T1000 (cell line): ENCODE data around the gene FBXL20.
A peak's percentile ranks its signal among the peaks of the same experiment; 100 is the strongest.
"Not testable (repeated sequence)": the region's sequence is repeated elsewhere in the genome, so short reads cannot be mapped to it uniquely, and the experiment has no call there.

Experiments
- DNase-seq: peaks from one replicate; lab custom pipeline; 2025; ENCODE audit warnings: mixed read lengths; lab: John Stamatoyannopoulos, UW

FBXL20 gene

GRCh38 chr17:39250076-39250475 is 151.3 kb downstream of the FBXL20 start:
- not testable (repeated sequence) for DNase-seq

DNA sequence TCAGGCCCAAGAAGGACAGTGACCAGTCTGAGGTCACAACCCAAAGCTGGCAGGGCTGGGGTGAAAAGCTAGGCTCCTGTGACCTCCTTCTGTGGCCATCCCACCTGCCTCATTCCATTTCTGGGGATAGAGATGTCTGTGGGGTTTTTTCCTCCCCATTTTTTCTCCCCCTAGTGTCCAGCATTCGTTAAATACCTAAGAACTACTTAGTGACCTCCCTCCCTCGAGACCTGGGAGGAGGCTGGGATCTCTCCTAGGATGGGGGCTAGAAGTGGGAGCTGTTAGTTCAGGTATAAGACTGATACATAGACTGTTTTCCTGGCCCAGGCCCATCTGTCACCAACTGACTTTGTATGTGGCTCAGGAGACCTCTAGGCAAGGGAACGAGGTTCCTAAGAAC is 155.2 kb downstream of the FBXL20 start:
- DNase-seq = no peak

GRCh38 chr17:39244600-39245570 is 156.5 kb downstream of the FBXL20 start:
- DNase-seq = peak; percentile 74

GRCh38 chr17:39244016-39244599 is 157.3 kb downstream of the FBXL20 start:
- no peak for DNase-seq

DNA sequence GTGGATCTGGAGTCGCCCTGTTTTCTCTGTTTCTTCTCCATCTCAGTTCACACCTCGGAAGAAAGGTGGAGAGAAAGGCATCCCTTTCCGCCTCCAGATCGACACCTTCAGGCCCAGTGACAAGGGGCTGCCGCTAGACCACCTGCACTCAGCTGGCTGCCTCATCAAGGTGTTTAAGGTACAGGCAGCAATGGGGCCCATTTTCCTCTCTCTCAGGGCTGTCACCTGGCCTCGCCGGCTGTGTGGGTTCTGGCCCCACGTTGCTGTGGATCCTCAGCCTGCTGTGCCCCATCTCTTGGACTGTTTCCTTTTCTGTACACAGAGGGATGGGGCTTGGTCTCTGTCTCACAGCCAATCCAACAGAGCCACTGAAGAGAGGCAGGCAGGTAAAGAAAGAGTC is 158.3 kb downstream of the FBXL20 start:
- no peak for DNase-seq

DNA sequence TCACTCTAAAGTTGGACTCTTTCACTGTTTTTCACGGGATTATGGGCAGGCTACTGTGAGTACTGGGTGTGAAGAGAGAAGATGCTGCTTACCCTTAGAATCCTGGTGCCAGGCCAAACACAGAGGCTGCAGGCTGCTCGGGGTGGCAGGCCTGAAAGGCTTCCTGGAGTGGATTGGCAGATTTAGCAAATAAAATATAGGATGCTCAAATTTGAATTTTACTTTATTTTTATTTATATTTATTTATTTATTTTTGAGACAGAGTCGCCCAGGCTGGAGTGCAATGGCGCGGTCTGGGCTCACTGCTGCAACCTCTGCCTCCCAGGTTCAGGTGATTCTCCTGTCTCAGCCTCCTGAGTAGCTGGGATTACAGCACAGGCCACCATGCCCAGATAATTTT is 160.8 kb downstream of the FBXL20 start:
- no peak for DNase-seq

- no peak for DNase-seq
These were observed 161.6 kb downstream of the FBXL20 start for GRCh38 chr17:39239640-39240314.

- DNase-seq = peak; percentile 46
These were observed 163.0 kb downstream of the FBXL20 start for GRCh38 chr17:39238311-39238972.

- DNase-seq = no peak
These were observed 163.8 kb downstream of the FBXL20 start for GRCh38 chr17:39237586-39237985.

DNA sequence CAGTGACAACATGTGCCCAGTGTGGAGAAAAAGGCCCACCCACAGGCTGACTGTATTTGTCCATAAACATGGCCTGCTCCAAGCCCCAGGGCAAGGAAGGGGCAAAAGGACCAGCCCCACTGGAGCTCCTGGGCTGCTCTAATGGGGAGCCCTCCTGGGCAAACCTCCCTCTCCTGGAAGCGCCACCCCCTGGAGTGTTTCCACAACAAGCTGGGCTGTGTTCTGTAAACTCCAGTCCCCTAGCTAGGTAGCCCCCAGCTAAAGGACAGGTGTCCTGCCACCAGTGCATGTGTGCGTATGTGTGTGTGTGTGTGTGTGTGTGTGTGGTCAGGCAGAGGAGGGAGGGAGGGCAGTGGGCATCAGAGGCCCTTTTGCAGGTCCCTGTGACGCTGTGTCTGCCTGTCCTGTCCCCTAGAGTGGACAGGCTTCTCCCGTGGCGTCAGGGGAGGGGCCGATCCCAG is 164.4 kb downstream of the FBXL20 start:
- DNase-seq = no peak

DNA sequence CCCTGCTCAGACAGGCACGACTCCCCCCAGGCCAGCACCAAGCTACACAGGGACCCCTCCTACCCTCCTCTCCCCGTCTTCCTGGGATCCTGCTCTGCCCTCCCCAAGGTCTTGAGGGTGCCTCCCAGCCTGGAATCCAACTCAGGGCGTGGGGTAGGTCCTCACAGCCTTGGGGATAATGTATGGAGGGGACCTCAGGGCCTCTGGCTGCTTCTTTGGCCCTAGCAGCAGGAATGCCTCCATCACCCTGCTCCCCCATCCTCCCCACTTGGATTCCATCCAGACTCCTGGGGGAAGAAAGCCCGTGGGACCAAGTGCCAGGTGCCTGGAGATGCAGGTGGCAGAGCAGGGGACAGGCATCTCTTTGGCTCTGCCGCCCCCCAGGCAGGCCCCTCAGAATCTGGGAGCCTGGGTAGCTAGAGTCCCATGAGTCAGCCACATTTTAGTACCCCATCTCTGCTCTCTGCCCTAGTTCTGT is 164.9 kb downstream of the FBXL20 start:
- no peak for DNase-seq

GRCh38 chr17:39235555-39236449 is 165.6 kb downstream of the FBXL20 start:
- DNase-seq = no peak

- DNase-seq = peak; percentile 27
These were observed 169.6 kb downstream of the FBXL20 start for GRCh38 chr17:39231591-39232551.

- no peak for DNase-seq
These were observed 170.3 kb downstream of the FBXL20 start for GRCh38 chr17:39231091-39231561.

DNA sequence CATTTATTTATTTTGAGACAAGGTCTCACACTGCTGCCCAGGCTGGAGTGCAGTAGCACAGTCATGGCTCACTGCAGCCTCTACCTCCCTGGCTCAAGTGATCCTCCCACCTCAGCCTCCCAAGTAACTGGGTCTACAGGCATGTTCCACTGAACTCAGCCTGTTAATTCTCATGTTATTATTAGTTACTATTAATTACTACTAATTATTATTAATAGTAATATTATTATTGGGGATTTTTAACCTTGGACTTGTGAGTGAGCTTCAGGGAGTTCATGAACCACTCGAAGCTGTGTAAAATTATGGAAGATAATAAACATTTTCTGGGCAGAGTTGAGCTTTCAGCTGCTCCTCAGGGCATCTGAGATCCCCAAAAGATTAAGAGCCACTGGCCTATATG is 171.1 kb downstream of the FBXL20 start:
- no peak for DNase-seq

DNA sequence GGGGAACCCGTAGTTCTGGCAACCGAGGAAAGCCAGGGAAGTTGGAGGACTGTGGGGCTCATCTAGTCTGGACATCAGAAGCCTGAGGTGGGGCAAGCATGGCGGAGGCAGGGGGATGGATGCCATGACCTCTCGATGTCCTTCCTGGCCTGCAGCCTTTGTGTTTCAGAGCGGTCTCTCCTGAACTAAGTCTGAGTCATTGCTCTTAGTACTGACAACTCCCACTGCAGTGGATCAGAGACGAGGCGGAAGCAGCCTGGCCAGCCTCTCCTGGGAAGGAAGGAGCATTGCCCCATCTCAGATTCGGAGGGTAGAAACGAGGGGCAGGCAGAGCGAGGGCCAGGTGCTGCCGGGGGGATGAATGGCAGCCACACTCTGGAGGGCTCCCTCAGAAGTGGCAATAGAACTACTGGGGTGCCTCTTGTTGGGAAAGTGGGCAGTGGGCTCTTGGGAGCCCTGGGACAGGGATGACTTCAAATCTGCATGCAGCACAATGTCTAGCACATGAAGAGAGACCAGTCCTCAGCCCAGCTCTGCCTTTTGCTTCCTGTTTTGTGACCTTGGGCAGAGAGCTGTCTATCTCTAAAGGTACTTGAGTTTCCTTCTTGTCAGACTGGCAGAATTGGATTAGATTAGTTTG is 172.0 kb downstream of the FBXL20 start:
- peak; percentile 35 for DNase-seq

GRCh38 chr17:39227364-39227919 is 174.0 kb downstream of the FBXL20 start:
- no peak for DNase-seq

- DNase-seq = peak; percentile 77
These were observed 175.3 kb downstream of the FBXL20 start for GRCh38 chr17:39225959-39226683.
